Caco-2 (cell line): ENCODE data around the gene C1QC. TPM values are rescaled to one million over a fixed set of nuclear protein-coding genes. Genes with fewer than 3 reads are reported as not detected.

Source experiments
- Bru-seq: library from RNA; stranded (reverse); fragments of 400-500 nt; gene quantifications from one replicate; lab custom pipeline; 2021; lab: Mats Ljungman, UMichigan
- BruChase-seq, 2 experiments: library from RNA; stranded (reverse); fragments of 400-500 nt; gene quantifications; one replicate each; lab custom pipeline; 2021; lab: Mats Ljungman, UMichigan
- BruUV-seq: library from RNA; stranded (reverse); fragments of 400-500 nt; replicated peaks from 2 replicates; lab custom pipeline; 2021; lab: Mats Ljungman, UMichigan
- CTCF ChIA-PET: fragments of 300-600 bp; sonication (Branson Sonifier 250); formaldehyde crosslinking; loops from one replicate; lab custom pipeline; 2022; ENCODE audit warnings: antibody characterized with exemption; lab: Charles Lee
- POLR2A ChIA-PET: fragments of 300-600 bp; sonication (Branson Sonifier 250); formaldehyde crosslinking; loops from one replicate; lab custom pipeline; 2022; ENCODE audit warnings: antibody characterized with exemption; lab: Charles Lee
- DNase-seq, 2 experiments: peaks; one replicate each; pipeline versions ENCODE4 v3.0.0 to v3.0.0-alpha.2; 2020 to 2022
- H3K27me3 ChIP-seq: replicated peaks from 2 replicates; pipeline ENCODE4 v1.6.0; 2011; ENCODE audit warnings: low read length; ENCODE audit not compliant: control insufficient read depth, insufficient read depth
- H3K36me3 ChIP-seq: 2 replicates; pipeline ENCODE4 v1.5.1; 2011; ENCODE audit warnings: low read length; ENCODE audit not compliant: control insufficient read depth, insufficient read depth
- H3K4me1 ChIP-seq: fragments of 250-450 bp; sonication (Bioruptor Pico); 2 replicates; pipeline ENCODE4 v1.5.1; 2020; ENCODE audit warnings: mild to moderate bottlenecking
- H3K4me3 ChIP-seq: 2 replicates; pipeline ENCODE4 v1.5.1; 2011; ENCODE audit warnings: low read depth, mild to moderate bottlenecking, control low read depth, low read length
- H3K9me3 ChIP-seq: fragments of 250-450 bp; sonication (Bioruptor Pico); 2 replicates; pipeline ENCODE4 v1.5.1; 2020; ENCODE audit warnings: mild to moderate bottlenecking, moderate library complexity
- H3K27ac Mint-ChIP-seq: one replicate; pipeline ENCODE4 v1.8.0; 2022; ENCODE audit warnings: mixed read lengths; ENCODE audit not compliant: unreplicated experiment
- H3K27me3 Mint-ChIP-seq: one replicate; pipeline ENCODE4 v1.8.0; 2022; ENCODE audit warnings: mixed read lengths; ENCODE audit not compliant: insufficient read depth, unreplicated experiment
- H3K36me3 Mint-ChIP-seq: one replicate; pipeline ENCODE4 v1.8.0; 2022; ENCODE audit warnings: mild to moderate bottlenecking, mixed read lengths; ENCODE audit not compliant: insufficient read depth, unreplicated experiment
- H3K4me1 Mint-ChIP-seq: one replicate; pipeline ENCODE4 v1.8.0; 2022; ENCODE audit warnings: low read depth, mixed read lengths; ENCODE audit not compliant: unreplicated experiment
- H3K4me3 Mint-ChIP-seq: one replicate; pipeline ENCODE4 v1.8.0; 2022; ENCODE audit warnings: mild to moderate bottlenecking, moderate library complexity, mixed read lengths; ENCODE audit not compliant: unreplicated experiment
- H3K9me3 Mint-ChIP-seq: one replicate; pipeline ENCODE4 v1.8.0; 2022; ENCODE audit warnings: mixed read lengths; ENCODE audit not compliant: unreplicated experiment
- intact Hi-C: fragments of 100-400 bp; cut with micrococcal nuclease; formaldehyde crosslinking; loops from one replicate; pipeline ENCODE4 v1.10.0; 2022; ENCODE audit not compliant: unreplicated experiment
- long read RNA-seq: library from polyadenylated mRNA; stranded (forward); transcript quantifications from one replicate; pipeline ENCODE4 v2.0.0, GENCODE V29; 2022
- total RNA-seq: library from RNA; stranded (reverse); gene quantifications from 2 replicates; pipeline ENCODE4 v1.2.3, GENCODE V29; 2022
- TF ChIP-seq, protein P1 (sequence below), 2 experiments: fragments of 200-600 bp in 1 of 2; IDR thresholded peaks; 1 replicate in 1 of 2; 2 replicates in 1 of 2; pipeline versions ENCODE4 v1.5.1 to v1.8.0; 2011 to 2022; ENCODE audit warnings: antibody characterized with exemption in 1 of 2, control low read depth in 1 of 2, inconsistent platforms in 1 of 2, low read depth in 1 of 2, low read length in 1 of 2, mild to moderate bottlenecking in 1 of 2, moderate library complexity in 1 of 2; ENCODE audit not compliant: insufficient read depth in 1 of 2, severe bottlenecking in 1 of 2, unreplicated experiment in 1 of 2

C1QC gene
- total RNA-seq (not detected in 2 replicates), Bru-seq, nascent RNA (not detected), BruChase-seq, experiment 1, labeled RNA remaining after a 2-hour chase (not detected), BruChase-seq, experiment 2, labeled RNA remaining after a 6-hour chase (not detected)
- long read RNA-seq, result 0 reads

DNA sequence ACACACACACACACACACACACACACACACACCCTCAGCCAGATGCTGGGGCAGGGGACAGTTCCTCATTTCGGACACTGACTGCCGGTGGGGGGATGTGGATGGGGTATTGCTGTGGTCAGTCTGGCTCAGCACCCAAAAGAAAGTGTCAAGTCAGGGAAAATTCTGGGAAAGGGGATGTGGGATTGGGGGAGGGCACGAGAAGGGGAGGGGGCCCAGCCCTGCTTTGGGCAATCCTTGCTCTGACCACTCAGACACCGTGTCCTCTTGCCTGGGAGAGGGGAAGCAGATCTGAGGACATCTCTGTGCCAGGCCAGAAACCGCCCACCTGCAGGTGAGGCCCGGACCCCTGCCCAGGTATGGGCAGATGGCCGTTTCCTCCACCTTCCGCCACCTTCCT is at the start of gene C1QC:
TSS of gene C1QC (plus strand) at position 253 of the 400 bp plus-strand sequence. CDS start 391 bp downstream, outside the sequence.
- Histone ChIP-seq H3K9me3 (no peaks in the 10 kb centered on the region), H3K27me3 (no peaks in the 10 kb centered on the region), H3K4me1 (no peaks in the 10 kb centered on the region), H3K36me3 (no peaks in the 10 kb centered on the region), H3K4me3 (no peak within 1 kb of the TSS)
- TF ChIP-seq, protein P1, sequence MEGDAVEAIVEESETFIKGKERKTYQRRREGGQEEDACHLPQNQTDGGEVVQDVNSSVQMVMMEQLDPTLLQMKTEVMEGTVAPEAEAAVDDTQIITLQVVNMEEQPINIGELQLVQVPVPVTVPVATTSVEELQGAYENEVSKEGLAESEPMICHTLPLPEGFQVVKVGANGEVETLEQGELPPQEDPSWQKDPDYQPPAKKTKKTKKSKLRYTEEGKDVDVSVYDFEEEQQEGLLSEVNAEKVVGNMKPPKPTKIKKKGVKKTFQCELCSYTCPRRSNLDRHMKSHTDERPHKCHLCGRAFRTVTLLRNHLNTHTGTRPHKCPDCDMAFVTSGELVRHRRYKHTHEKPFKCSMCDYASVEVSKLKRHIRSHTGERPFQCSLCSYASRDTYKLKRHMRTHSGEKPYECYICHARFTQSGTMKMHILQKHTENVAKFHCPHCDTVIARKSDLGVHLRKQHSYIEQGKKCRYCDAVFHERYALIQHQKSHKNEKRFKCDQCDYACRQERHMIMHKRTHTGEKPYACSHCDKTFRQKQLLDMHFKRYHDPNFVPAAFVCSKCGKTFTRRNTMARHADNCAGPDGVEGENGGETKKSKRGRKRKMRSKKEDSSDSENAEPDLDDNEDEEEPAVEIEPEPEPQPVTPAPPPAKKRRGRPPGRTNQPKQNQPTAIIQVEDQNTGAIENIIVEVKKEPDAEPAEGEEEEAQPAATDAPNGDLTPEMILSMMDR (IDR thresholded peaks at IDR 0.05; ENCODE audit: insufficient read depth in 1 of 2, low read depth in 1 of 2, low read length in 1 of 2, severe bottlenecking in 1 of 2, unreplicated experiment in 1 of 2), result no peak
- no TSS peak for BruUV-seq
- Mint-ChIP-seq H3K27me3 (peaks cover 6% of the 10 kb centered on the region), H3K27ac (no peak within 1 kb of the TSS), H3K9me3 (no peaks in the 10 kb centered on the region), H3K36me3 (no peaks in the 10 kb centered on the region), H3K4me3 (no peak within 1 kb of the TSS), H3K4me1 (no peaks in the 10 kb centered on the region)
- no peak for DNase-seq
- POLR2A ChIA-PET, result no interaction called here
- intact Hi-C loops, result loop anchor here (5.0 kb wide), 1 partner anchor 101 kb away; no protein-coding TSS in a partner anchor
- CTCF ChIA-PET, result no interaction called here

DNA sequence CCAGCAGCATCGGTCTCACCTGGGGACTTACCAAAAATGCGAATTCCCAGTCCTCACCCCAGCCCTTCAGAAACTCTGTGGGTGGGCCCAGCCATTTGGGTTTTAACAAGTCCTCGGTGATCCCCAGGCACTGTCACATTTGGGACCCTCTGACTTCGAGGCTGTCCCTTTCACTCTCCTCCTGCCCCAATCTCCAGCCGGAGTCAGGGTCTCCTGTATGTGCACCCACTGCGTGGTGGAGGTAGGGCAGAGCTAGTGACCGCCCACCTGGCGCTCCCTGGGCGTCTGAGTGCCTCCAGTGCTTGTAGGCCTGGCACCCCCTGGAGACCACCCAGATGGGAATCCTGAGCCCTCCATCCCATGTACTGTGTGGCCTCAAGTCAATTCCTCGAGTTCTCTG is 49.0 kb upstream of the C1QC start:
- Mint-ChIP-seq H3K36me3 (no peaks in the 10 kb centered on the region), H3K4me3 (no peak overlapping the region), H3K9me3 (no peaks in the 10 kb centered on the region), H3K4me1 (no peaks in the 10 kb centered on the region), H3K27me3 (peaks cover 17% of the 10 kb centered on the region), H3K27ac (no peak overlapping the region)
- no peaks in the 10 kb centered on the region for H3K4me1 ChIP-seq
- POLR2A ChIA-PET, result no interaction called here
- no peaks in the 10 kb centered on the region for H3K9me3 ChIP-seq
- DNase-seq, result no peak
- TF ChIP-seq, protein P1 (IDR thresholded peaks at IDR 0.05; ENCODE audit: insufficient read depth in 1 of 2, low read depth in 1 of 2, low read length in 1 of 2, severe bottlenecking in 1 of 2, unreplicated experiment in 1 of 2), result no peak
- CTCF ChIA-PET, result no interaction called here
- no peaks in the 10 kb centered on the region for H3K36me3 ChIP-seq
- no TSS peak for BruUV-seq
- no peaks in the 10 kb centered on the region; the same call in 1 of the 2 replicates for H3K27me3 ChIP-seq
- intact Hi-C loops, result no loop called here
- H3K4me3 ChIP-seq, result no peak overlapping the region

DNA sequence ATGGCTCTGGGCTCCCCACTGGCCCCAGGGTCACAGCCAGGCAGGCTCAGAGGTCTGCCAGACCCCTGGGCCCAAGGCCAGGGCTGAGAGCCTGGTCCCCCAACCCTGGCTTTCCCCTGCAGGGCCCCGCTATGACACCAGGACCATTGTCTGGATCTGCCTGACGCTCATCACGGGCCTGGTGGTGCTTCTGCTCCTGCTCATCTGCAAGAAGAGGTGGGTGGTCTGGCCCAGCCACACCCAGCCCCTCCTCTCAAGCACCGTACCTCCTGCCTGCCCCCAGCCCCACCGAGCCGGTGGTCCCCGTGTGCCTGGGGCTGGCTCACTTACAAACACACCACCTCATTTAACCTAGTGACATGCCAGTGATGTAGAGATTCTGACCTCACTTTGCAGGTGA is 48.3 kb upstream of the C1QC start:
- H3K4me1 ChIP-seq, result no peaks in the 10 kb centered on the region
- no peak for DNase-seq
- H3K9me3 Mint-ChIP-seq, result no peaks in the 10 kb centered on the region
- no peak overlapping the region for H3K4me3 ChIP-seq
- H3K27ac Mint-ChIP-seq, result no peak overlapping the region
- ChIA-PET CTCF (no interaction called here), POLR2A (no interaction called here)
- intact Hi-C loops, result no loop called here
- BruUV-seq, result no TSS peak
- H3K27me3 Mint-ChIP-seq, result peaks cover 19% of the 10 kb centered on the region
- H3K36me3 ChIP-seq, result no peaks in the 10 kb centered on the region
- TF ChIP-seq, protein P1 (IDR thresholded peaks at IDR 0.05; ENCODE audit: insufficient read depth in 1 of 2, low read depth in 1 of 2, low read length in 1 of 2, severe bottlenecking in 1 of 2, unreplicated experiment in 1 of 2), result no peak
- H3K9me3 ChIP-seq, result no peaks in the 10 kb centered on the region
- H3K36me3 Mint-ChIP-seq, result no peaks in the 10 kb centered on the region
- H3K4me3 Mint-ChIP-seq, result no peak overlapping the region
- no peaks in the 10 kb centered on the region for H3K4me1 Mint-ChIP-seq
- no peaks in the 10 kb centered on the region; the same call in 1 of the 2 replicates for H3K27me3 ChIP-seq
